Stimulated activated CD8-positive, alpha-beta memory T cell treated with anti-CD3 and anti-CD28 coated beads, Interleukin-2, amount 100 ng/mL, for 48 hours (primary cell): ENCODE data around the gene PPEF2.

Experiments used
- DNase-seq, 2 donors: peaks; one replicate each; pipeline ENCODE4 v3.0.0-alpha.2; 2020; ENCODE audit warnings: low read depth in 2 of 2

The PPEF2 gene

DNA sequence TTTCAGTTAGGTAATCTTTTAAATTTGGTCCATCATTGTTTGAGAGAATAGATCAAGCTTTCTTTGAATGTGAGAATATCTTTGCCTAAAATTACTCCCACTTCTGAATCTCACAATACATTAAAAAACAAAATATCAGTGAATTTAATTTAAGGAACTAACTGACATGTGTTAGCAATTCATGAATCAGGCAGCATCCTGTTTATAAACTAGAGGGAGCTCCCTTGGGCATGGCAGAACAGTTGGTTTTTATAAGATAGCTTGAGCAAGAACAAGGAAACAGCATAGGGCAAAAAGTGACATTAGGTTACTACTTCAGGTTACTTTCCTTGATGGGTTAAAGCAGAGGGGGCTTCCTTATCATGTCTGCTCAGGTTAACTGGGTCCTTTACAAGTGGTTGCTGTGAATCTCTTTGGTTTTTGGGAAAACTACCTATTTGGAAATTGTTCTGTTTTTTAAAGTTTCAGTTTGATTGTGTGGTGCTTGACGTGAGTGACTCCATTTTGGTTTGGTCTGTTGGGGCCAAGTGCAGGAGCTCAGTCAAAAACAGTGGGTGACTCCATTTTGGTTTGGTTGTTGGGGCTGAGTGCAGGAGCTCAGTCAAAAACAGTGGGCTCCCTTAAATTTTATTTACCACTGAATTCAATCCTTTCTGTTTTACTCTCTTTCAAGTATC, 68.0 kb downstream of the PPEF2 start:
- DNase-seq: no peak

DNA sequence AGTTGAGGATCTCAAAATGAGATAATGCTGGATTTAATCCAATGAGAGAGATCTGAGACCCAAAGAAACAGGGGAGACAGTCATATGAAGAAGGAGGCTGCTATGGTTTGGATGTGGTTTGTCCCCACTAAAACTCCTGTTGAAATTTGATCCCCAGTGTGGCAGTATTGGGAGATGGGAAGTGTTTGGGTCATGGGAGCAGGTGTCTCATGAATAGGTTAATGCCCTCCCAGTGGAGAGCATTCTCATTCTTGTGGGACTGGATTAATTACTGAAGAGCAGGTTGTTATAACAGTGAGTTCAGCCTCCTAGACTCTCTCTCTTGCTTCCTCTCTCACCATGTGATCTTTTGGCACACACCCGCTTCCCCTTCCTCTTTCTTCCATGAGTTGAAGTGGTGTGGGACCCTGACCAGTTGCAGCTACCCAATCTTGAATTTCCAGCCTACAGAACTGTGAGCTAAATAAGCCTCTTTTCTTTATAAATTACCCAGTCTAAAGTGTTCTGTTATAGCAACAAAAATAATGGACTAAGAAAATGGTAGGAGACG, 70.3 kb downstream of the PPEF2 start:
- DNase-seq: no peak

DNA sequence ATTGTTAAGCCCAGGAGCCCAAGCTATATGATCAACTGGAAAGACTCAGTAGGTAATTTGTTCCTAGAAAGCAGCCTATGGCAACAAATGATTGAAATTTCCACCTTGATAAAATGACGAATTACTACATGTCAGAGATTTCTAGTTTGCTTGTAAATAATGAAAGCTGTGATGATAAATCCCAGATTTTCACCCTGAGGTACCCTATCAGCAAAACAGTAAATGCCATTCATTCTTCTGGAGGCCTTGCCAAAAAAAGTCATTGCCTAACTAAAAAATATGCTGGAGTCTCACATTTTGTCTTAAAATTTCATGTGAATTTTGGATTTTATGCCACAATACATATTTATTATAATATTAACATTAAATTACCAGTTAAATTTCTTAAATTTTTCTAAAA, 71.3 kb downstream of the PPEF2 start:
- no peak for DNase-seq

DNA sequence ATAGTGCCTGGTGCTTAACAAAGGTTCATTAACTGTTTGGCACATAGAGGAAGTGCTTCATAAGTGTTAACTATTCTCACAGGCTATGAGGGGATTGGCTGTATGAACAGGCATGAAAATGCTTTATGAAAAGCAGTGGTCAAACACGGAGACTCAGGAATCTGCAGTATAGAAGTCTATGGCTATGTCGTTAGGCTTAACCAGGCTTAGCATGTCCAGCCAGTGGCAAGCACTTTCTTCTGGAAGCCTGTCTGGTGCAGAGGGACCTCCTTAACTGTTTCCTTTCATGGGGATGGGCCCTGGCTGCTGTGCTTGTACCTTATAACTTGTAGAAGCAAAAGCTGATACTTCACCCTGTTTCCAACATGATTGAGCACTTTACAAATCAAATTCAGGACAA, 78.4 kb downstream of the PPEF2 start:
- no peak for DNase-seq

DNA sequence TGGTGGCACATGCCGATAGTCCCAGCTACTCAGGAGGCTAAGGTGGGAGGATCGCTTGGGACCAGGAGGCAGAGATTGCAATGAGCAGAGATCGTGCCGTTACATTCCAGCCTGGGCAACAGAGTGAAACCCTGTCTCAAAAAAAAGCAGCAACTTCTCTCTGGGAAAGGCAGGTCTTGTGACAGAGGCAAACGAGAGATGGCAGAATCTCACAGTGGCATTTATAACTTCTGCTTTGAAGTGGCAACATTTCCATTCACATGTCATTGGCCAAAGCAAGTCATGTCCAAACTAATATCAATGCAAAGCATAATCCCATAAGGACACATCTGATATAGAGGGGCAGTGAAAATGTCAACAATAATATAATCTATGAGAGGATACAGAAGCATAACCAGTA, 79.8 kb downstream of the PPEF2 start:
- DNase-seq: no peak

DNA sequence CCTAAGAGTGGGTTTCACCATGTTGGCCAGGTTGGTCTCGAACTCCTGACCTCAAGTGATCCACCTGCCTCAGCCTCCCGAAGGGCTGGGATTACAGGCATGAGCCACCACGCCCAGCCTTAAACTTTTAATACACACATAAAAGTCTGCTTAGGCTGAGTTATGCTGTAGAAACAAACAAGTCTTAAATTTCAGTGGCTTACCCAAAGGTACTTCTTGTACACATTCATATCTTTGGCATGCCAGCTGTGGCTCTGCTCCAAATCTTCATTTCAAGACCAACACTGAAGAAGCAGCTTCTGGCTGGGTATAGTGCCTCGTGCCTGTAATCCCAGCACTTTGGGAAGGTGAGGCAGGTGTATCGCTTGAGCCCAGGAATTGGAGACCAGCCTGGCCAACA, 80.3 kb downstream of the PPEF2 start:
- no peak for DNase-seq

DNA sequence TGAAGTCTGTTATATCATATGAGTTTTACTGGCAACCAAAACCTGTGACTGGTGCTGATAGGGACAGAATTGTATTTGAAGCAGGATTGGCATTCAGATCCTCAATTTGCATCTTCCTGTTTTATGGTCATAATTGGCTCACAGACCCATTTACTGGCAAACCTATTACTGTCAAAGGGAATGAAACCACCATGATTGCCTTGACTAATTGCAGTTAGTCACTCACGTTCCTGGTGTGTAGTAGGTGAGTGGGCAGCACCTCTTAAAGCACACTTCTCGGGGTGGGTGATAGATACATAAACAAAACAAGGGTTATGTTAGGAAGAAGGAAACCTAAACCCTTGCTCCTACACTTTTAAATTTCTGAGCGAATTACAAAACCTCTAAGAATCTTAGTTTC, 81.0 kb downstream of the PPEF2 start:
- no peak for DNase-seq

DNA sequence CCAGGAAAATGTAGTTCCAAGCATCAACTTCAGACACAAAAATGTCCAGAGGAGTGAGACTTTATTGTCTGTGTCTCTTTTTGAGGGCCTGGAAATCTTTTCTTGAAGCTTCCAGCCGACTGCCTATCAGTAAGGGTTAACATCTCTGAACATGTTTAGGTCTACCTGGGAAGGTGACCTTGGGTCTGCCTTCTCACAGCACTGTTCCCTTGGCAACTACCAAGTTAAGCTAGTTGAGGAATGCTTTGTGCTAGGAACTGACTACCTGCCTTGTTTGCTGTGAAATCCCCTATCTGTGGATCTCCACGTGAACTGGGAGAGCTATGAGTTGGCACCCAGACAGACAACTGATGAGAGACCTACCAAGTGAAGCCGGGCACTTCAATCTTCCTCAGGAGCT, 81.6 kb downstream of the PPEF2 start:
- no peak for DNase-seq

DNA sequence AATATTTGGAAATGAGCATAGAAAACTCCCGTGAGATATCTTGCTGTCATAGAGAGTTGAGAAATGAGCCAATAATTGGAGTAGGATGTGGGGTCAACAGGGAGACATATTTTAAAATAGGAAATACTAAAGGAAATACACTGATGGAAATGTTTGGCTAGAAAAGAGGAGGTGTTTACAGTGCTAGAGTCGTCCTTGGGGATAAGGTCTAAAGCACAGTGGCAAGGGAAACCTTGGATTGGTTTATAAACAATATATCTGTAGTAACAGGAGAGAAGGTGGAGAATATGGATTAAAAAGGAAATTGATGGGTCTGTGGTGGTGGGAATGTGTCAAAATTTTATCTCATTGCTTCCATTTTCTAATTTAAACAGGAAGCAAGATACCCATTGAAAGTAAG, 82.1 kb downstream of the PPEF2 start:
- no peak for DNase-seq

DNA sequence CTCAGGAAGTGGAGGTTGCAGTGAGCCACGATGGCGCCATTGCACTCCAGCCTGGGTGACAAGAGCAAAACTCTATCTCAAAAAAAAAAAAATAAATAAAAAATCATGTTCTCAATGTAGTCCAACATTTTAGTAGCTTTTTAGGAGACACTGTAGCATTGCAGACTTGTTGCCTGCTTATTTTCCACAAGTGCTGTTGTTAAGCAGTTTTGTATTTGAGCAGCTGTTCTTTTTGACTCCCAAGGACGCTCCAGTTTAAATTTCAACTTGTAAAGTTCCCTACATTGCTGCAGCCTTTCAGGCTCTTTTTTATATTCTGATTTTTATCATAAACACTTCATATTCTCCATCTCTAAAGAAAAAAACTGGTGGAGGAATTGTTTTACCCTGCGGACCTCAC, 83.1 kb downstream of the PPEF2 start:
- no peak for DNase-seq

DNA sequence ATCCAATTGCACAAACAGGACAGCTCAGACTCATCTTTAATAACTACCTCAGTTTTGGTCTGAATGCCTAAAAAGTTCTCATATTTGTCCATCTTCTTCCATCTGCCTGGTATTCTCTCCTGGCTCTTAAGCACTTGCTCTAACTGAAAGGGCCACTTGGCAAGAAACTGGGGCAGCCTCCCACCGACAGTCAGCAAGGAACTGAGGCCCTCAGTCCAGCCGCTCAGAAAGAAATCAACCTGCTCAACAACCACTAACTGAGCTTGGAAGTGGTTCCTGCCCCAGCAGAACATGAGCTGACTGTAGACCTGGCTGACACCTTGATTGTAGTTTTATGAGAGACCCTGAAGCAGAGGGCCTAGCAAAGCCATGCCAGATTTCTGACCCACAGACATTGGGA, 84.4 kb downstream of the PPEF2 start:
- no peak for DNase-seq
